GM13977 (cell line): ENCODE measurements around the gene SLC4A7.
A peak's percentile ranks its signal among the peaks of the same experiment; 100 is the strongest.
"Not testable (repeated sequence)": the region's sequence is repeated elsewhere in the genome, so short reads cannot be mapped to it uniquely, and the experiment has no call there.

ENCODE experiments used
- DNase-seq: peaks from one replicate; pipeline ENCODE4 v3.0.0; 2012; ENCODE audit warnings: low spot score
- in situ Hi-C: fragments of 300-500 bp; cut with MboI; formaldehyde crosslinking; loops from one replicate; pipeline ENCODE4 v1.12.0; 2022; ENCODE audit warnings: low sequenced_read_pairs, low pct_unique_long_range_greater_than_20kb, mixed read lengths, inconsistent platforms; ENCODE audit not compliant: unreplicated experiment
- TF ChIP-seq, protein P1 (sequence below): IDR thresholded peaks from 2 replicates; pipeline ENCODE4 v1.5.1; 2012; ENCODE audit warnings: mild to moderate bottlenecking, control low read depth; ENCODE audit not compliant: insufficient read depth; ENCODE audit errors: extremely low read depth, missing control alignments

The SLC4A7 gene

DNA sequence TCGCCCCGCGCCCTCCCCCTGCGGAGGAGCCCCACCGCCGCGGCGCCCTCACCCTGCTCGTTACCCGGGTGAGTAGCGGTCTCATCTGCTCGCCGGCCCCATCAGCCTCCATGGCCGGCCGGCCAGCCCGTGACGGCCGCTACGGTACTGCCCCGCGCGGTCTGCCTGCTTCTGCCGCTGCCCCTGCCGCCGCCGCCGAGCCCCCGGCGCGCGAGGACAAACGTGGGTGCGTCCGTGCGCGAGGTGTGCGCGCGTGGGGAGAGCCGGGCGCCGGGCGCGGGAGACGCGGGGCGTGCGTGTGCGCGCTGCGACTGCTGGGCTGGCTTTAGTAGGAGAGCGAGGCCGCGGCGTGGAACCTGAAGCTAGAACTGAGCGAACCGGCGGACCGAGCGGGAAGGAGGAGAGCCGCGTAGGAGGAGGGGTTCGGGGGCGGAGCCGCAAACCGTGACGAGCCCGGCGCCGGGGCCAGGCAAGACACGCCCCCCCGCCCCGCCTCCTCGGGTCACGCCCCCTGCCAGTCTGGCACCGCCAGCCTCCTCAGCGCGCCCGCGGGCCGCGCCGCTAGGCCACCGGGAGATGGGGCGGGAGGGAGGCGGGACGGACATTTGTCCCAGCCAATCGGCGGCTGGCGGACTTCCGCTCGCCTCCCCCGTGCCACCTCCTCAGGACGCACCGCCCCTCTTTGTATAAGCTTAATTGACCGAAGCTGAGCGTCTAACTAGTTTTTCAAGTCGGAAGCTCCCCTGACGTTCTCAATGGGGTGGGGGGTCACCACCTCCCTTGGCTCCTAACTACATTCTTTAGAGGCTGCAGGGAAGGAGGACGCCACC is at the start of gene SLC4A7:
Gene SLC4A7 (minus strand): TSS at position 370 of the 830 bp plus-strand sequence. CDS start 258 bp downstream, at position 112.
- TF ChIP-seq, protein P1, sequence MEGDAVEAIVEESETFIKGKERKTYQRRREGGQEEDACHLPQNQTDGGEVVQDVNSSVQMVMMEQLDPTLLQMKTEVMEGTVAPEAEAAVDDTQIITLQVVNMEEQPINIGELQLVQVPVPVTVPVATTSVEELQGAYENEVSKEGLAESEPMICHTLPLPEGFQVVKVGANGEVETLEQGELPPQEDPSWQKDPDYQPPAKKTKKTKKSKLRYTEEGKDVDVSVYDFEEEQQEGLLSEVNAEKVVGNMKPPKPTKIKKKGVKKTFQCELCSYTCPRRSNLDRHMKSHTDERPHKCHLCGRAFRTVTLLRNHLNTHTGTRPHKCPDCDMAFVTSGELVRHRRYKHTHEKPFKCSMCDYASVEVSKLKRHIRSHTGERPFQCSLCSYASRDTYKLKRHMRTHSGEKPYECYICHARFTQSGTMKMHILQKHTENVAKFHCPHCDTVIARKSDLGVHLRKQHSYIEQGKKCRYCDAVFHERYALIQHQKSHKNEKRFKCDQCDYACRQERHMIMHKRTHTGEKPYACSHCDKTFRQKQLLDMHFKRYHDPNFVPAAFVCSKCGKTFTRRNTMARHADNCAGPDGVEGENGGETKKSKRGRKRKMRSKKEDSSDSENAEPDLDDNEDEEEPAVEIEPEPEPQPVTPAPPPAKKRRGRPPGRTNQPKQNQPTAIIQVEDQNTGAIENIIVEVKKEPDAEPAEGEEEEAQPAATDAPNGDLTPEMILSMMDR = no peak
- peak; percentile 97 for DNase-seq
- in situ Hi-C loops = no loop called here

DNA sequence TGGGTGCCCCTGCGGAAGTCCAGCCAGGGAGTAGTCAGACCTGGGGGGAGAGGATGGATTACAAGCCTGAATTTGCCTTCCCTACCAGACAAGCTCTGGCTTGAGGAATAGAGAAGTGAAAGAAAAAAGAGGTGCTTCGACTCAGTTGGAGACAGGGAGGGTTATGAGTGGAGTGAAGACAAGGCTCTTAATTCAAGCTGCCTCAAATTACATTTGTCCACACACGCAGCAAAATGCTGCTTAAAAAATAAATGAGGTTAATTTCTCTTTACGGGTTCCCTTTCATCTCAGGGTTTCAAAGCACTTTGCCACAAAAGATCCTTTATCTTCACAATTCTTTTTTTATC is 49.0 kb upstream of the SLC4A7 start:
- in situ Hi-C loops = no loop called here
- TF ChIP-seq, protein P1 = no peak
- no peak for DNase-seq

GRCh38 chr3:27532426-27533260 is 48.5 kb upstream of the SLC4A7 start:
- in situ Hi-C loops = no loop called here
- TF ChIP-seq, protein P1 = no peak
- DNase-seq = no peak

DNA sequence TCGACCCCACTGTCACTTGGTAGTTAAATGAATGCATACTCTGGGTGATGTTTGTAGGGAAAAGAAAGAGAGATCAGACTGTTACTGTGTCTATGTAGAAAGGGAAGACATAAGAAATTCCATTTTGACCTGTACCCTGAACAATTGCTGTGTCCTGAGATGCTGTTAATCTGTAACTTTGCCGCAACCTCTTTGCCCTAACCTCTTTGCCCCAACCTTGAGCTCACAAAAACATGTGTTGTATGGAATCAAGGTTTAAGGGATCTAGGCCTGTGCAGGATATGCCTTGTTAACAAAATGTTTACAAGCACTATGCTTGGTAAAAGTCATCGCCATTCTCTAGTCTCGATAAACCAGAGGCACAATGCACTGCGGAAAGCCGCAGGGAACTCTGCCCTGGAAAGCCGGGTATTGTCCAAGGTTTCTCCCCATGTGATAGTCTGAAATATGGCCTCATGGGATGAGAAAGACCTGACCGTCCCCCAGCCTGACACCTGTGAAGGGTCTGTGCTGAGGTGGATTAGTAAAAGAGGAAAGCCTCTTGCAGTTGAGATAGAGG is 47.1 kb upstream of the SLC4A7 start:
- DNase-seq, in situ Hi-C loops: not testable (repeated sequence)

- in situ Hi-C loops = no loop called here
- no peak for DNase-seq
- TF ChIP-seq, protein P1 = no peak
These were observed 44.6 kb upstream of the SLC4A7 start for GRCh38 chr3:27528791-27529190.

- TF ChIP-seq, protein P1 = no peak
- no peak for DNase-seq
- in situ Hi-C loops = no loop called here
These were observed 42.6 kb upstream of the SLC4A7 start for GRCh38 chr3:27526614-27527315.
